ENCODE results near the gene RPL15. TPM values are rescaled to one million over a fixed set of nuclear protein-coding genes. Genes with fewer than 3 reads are reported as not detected.

Gene RPL15
- total and polyA plus RNA-seq, 4 donors, result 1,285 to 3,372 (median 2,309) TPM

GRCh38 chr3:23926246-23926645 is 9.3 kb downstream of the RPL15 start:
- TF ChIP-seq CTCF (IDR thresholded peaks at IDR 0.05; ENCODE audit: control extremely low read depth, extremely low read depth), result no peak
- peaks cover 0 to 6% (median 2%) of the 10 kb centered on the region in 4 donors for H3K36me3 ChIP-seq (ENCODE audit: control insufficient read depth in 4 of 4, insufficient read depth in 4 of 4, low read length in 4 of 4)
- H3K27me3 ChIP-seq (ENCODE audit: control insufficient read depth in 3 of 3, insufficient read depth in 3 of 3, low read length in 2 of 3), result no peaks in the 10 kb centered on the region
- no peak overlapping the region for H3K9ac ChIP-seq (ENCODE audit: insufficient read depth in 1 of 2, low read length in 2 of 2)
- no peak overlapping the region for H3K4me3 ChIP-seq
- DNase-seq (no peak), ATAC-seq (ENCODE audit: insufficient read depth, low FRiP score) (no peak)
- no peak overlapping the region for H3K27ac ChIP-seq (ENCODE audit: low read depth in 1 of 2, low read length in 1 of 2)
- whole genome bisulfite sequencing, 2 donors, result 84 to 92% methylated on average over 7 of the region's 7 CpGs
- H3K4me1 ChIP-seq (ENCODE audit: control insufficient read depth in 5 of 5, insufficient read depth in 5 of 5, low read length in 5 of 5), result peaks cover 0 to 9% (median 0%) of the 10 kb centered on the region in 5 donors
- no peaks in the 10 kb centered on the region for H3K9me3 ChIP-seq (ENCODE audit: control insufficient read depth in 4 of 4, insufficient read depth in 3 of 4, low read length in 3 of 4)

GRCh38 chr3:23926736-23927135 is 9.8 kb downstream of the RPL15 start:
- peaks cover 0 to 5% (median 1%) of the 10 kb centered on the region in 4 donors for H3K36me3 ChIP-seq (ENCODE audit: control insufficient read depth in 4 of 4, insufficient read depth in 4 of 4, low read length in 4 of 4)
- 89% methylated on average over 3 of the region's 3 CpGs for WGBS, 2 donors
- peaks cover 0 to 9% (median 0%) of the 10 kb centered on the region in 5 donors for H3K4me1 ChIP-seq (ENCODE audit: control insufficient read depth in 5 of 5, insufficient read depth in 5 of 5, low read length in 5 of 5)
- H3K9ac ChIP-seq (ENCODE audit: insufficient read depth in 1 of 2, low read length in 2 of 2), result no peak overlapping the region
- no peak for TF ChIP-seq CTCF (IDR thresholded peaks at IDR 0.05; ENCODE audit: control extremely low read depth, extremely low read depth)
- DNase-seq (peak in 1 of 3 donors; percentile 38), ATAC-seq (ENCODE audit: insufficient read depth, low FRiP score) (no peak)
- H3K9me3 ChIP-seq (ENCODE audit: control insufficient read depth in 4 of 4, insufficient read depth in 3 of 4, low read length in 3 of 4), result no peaks in the 10 kb centered on the region
- H3K27ac ChIP-seq (ENCODE audit: low read depth in 1 of 2, low read length in 1 of 2), result no peak overlapping the region
- H3K27me3 ChIP-seq (ENCODE audit: control insufficient read depth in 3 of 3, insufficient read depth in 3 of 3, low read length in 2 of 3), result no peaks in the 10 kb centered on the region
- no peak overlapping the region for H3K4me3 ChIP-seq

- H3K9ac ChIP-seq (ENCODE audit: insufficient read depth in 1 of 2, low read length in 2 of 2), result no peak overlapping the region
- H3K27me3 ChIP-seq (ENCODE audit: control insufficient read depth in 3 of 3, insufficient read depth in 3 of 3, low read length in 2 of 3), result no peaks in the 10 kb centered on the region
- no peak overlapping the region for H3K4me3 ChIP-seq
- no peaks in the 10 kb centered on the region for H3K9me3 ChIP-seq (ENCODE audit: control insufficient read depth in 4 of 4, insufficient read depth in 3 of 4, low read length in 3 of 4)
- WGBS, 2 donors, result 40 to 60% methylated on average over 8 of the region's 8 CpGs
- H3K4me1 ChIP-seq (ENCODE audit: control insufficient read depth in 5 of 5, insufficient read depth in 5 of 5, low read length in 5 of 5), result peaks cover 0 to 7% (median 0%) of the 10 kb centered on the region in 5 donors
- no peak for TF ChIP-seq CTCF (IDR thresholded peaks at IDR 0.05; ENCODE audit: control extremely low read depth, extremely low read depth)
- no peaks in the 10 kb centered on the region for H3K36me3 ChIP-seq (ENCODE audit: control insufficient read depth in 4 of 4, insufficient read depth in 4 of 4, low read length in 4 of 4)
- ATAC-seq (ENCODE audit: insufficient read depth, low FRiP score) (peak; percentile 56), DNase-seq (no peak)
- H3K27ac ChIP-seq (ENCODE audit: low read depth in 1 of 2, low read length in 1 of 2), result peak overlapping the region in 1 of 2 donors; percentile 40
Observed at GRCh38 chr3:23928524-23928923, 11.6 kb downstream of the RPL15 start.

- Histone ChIP-seq H3K27ac (ENCODE audit: low read depth in 1 of 2, low read length in 1 of 2) (no peak overlapping the region), H3K36me3 (ENCODE audit: control insufficient read depth in 4 of 4, insufficient read depth in 4 of 4, low read length in 4 of 4) (no peaks in the 10 kb centered on the region), H3K4me1 (ENCODE audit: control insufficient read depth in 5 of 5, insufficient read depth in 5 of 5, low read length in 5 of 5) (peaks cover 0 to 4% (median 0%) of the 10 kb centered on the region in 5 donors), H3K9ac (ENCODE audit: insufficient read depth in 1 of 2, low read length in 2 of 2) (no peak overlapping the region), H3K9me3 (ENCODE audit: control insufficient read depth in 4 of 4, insufficient read depth in 3 of 4, low read length in 3 of 4) (no peaks in the 10 kb centered on the region), H3K4me3 (no peak overlapping the region), H3K27me3 (ENCODE audit: control insufficient read depth in 3 of 3, insufficient read depth in 3 of 3, low read length in 2 of 3) (no peaks in the 10 kb centered on the region)
- TF ChIP-seq CTCF (IDR thresholded peaks at IDR 0.05; ENCODE audit: control extremely low read depth, extremely low read depth), result no peak
- DNase-seq (no peak), ATAC-seq (ENCODE audit: insufficient read depth, low FRiP score) (no peak)
- 56 to 80% methylated on average over 3 of the region's 3 CpGs for WGBS, 2 donors
Observed at GRCh38 chr3:23931597-23931996, 14.7 kb downstream of the RPL15 start.

All from lung (tissue), 12 donors.